GM21360 (cell line): ENCODE data around the gene SFMBT1.

Experiments used
- ATAC-seq: cut with Tn5 transposase; IDR thresholded peaks from one replicate; pipeline ENCODE4 v1.9.1; 2021; ENCODE audit warnings: mild to moderate bottlenecking, moderate library complexity; ENCODE audit not compliant: unreplicated experiment

Gene SFMBT1

DNA sequence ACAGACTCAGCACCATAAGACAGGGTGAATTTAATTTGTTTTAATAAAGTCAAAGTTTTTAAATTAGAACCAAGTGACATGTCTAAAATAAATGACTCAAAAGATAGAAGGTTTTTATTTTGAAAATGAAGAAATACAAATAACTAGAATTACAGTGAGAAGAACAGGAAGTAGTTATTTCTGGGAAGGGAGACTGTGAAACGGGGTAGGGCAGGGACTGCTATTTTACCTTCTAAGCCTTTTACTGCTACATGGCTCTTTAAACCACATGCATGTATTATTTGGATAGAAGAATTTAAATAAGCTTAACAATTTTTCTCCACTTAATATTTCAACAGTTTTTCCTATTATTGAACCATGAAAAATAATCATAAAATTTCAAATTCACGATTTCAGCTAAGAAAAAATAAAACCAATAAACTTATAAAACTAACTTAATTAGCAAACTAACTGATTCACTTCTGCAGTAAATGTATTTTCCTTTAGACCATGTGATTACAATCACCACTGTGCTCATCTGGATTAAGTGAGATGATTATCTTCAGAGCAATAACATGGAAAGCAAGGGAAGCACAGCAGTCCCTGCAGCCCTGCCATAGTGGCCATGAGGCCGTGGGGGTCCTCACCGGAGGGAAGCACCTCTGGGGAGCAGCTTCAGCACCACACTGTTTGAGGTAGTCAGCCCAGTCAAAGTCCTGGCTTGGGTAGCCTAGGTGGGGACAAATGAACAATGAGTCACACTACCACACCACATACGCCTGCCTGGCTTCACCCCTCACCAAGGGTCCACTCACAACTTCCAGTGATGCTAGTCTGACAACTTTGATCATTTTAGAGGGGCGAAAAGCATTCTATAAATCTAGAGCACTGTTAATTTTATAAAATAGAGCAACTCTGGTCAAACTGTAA is 120.2 kb downstream of the SFMBT1 start:
- no peak for ATAC-seq

DNA sequence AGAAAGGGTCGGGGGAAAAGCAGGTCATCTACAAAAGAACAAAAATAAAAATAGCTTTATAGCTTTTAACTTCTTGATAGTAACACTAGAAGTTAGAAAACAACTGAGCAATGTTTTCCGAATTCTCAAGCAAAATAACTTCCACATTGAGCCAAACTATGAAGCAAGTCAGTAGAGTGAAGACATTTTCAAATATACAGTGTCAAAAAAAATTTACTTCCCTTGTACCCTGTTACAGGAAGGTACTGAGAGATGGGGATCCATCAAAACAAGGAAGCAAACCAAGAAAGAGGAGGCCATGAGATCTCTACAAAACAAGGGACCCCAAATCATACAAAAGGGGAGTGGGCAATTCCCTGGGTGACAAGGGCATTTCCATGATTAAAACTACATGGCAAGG is 121.9 kb downstream of the SFMBT1 start:
- no peak for ATAC-seq

DNA sequence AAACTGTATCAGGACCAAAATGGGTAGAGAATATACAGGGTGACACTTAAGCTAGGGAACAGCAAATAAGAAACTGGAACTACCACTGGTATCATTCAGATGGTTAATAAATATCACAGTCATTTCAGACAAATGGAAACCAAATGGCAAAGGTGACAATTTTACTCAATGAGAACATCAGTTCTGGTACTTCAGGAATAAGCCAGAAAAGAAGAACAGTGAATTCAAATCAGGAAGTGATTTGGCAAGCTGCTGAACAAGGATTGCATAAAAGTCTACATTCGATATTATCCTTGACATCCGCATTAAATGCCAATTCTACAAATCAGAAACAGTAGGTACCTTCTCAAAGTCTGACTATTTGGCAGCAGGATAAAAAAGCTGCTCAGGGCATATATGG is 125.0 kb downstream of the SFMBT1 start:
- no peak for ATAC-seq

DNA sequence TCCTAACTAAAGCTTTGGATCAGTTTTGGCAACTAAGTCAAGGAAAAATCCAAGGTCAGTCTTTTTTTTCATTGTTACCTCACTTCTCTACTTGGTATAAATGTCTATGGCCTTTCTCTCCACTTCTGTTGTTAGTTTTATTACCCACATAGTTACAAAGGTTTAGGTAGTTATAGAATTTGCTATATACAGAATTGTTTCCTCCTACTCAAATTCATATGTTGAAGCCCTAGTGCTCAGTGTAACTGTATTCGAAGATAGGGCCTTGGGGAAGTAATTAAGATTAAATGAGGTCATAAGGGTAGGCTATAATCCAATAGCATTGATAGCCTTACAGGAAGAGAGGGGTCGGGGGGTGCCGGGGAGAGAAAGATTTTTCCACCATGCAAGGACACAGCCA is 128.8 kb downstream of the SFMBT1 start:
- ATAC-seq: no peak

DNA sequence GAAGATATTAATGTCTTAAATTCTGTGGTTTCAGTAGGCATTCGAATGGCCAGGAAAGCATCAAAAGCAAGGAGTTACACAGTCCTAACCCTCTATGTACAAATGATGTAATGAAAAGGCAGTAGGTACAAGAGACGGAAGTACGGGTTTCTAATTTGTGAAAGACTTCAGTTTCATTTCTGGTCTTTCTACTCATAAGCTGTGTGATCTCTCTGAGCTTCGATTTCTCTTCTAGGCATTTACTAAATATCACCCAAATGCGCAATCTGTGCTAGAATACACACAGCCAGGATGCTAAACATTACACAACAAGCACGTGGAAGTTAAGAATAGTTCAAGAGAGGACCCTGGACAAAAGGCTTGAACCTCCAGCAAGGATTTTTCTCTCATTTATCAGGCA is 130.6 kb downstream of the SFMBT1 start:
- no peak for ATAC-seq

DNA sequence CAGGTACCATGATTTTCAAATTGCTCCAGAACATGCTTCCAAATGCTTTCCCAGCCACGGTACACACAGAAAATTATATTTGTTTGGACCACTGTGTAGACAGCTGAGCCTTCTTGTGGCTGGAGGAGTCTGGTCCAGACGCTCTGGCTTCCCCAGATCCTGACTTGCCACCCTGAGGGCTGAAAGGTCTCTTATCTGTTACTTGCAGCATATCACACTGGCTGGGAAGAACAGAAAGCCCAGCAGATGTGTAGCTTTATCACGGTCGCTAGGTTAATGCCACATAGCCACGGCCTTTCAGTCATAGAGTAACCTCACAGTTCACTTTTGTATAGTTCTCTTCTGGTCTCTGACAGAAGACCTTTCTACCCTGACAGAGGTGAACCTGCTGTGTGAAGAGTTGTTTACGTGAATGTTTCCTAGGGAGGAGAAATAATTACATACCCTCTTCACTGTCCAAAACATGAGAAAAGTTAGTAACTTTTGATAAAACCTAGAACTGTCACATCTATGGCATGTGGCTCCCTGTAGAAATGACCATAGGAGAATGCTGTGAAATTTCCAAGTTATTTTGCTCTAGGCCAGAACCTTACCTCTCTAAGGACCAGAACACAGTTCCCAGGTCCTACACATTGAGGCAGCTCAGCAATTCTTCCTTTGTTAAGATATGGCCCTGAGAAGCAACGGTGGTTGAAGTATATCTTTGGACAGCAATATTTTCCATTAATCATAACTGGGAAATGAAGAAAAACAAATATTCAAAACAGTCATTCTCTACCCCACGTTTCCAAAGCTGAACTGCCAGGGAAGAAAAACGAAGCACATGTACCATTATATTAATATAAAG is 132.8 kb downstream of the SFMBT1 start:
- ATAC-seq: no peak

DNA sequence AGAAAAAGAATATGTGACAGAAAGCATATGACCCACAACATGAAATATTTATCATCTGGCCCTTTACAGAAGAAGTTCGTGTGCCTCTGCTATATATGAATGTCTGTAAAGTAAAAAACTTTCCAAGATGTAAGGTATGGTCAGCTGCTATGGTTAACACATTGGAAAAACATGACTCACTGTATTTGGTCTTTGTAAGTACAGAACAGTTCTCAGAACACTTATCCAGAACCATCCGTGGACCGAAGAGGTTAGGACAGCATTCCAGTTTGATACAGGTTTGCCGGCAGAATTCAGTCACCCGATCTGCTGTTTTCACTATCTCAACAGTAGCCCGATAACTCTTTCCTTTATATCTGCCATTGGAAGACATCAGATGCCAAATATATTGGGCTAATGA is 135.1 kb downstream of the SFMBT1 start:
- no peak for ATAC-seq

DNA sequence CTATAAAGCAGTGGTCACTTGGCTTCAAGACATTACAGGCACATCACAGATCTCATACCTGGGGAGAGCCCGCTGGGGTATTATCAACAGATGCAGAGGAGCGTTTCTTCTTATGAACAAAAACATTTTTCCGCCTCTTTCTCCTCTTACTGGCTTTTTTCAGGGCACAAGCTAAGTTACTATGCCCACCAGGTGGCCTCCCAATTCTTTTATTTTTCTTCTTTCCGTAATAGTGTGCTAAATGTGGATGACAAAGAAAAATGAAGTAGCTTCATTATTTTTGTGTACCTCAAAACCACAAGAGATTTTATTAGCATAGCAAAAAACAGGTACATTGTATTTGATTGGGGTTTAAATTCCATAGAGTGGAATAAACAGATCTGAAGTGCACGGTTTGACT is 138.4 kb downstream of the SFMBT1 start:
- no peak for ATAC-seq

DNA sequence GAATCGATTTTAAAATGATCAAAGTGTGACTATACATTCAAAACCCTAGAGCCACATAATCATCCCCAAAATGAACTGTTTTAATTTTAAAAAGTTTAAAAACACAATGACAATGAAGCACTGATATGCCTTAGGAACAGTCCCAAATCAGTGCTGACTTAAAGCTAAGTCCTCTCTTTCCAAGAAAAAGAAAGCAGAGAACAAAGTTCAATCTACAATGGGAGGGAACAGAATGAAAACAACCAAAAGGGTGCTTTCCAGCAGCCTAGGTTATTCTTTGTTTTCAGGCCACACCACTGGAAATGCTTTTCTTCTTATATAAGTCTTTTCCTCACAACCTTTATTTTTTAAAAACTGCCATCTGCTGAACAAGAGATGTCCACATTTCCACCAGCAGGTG is 141.3 kb downstream of the SFMBT1 start:
- no peak for ATAC-seq

DNA sequence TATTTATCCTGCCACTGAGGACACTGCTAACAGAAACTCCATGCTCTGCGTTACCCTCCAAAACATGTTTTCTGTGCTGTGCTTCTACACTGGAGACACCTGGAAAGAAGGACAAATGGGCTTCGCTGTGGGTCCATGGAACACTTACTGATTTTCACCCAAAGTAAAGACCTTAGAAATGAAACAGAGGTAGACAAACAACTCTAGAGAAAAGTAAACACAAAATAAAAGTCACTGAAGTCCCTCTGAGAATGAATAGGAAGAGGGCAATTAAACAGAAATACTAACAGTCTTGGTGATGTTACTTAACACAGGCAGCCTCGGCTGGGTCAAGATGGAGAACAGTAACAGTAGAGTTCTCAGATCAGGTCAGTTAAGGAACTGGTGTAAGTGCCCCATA is 141.9 kb downstream of the SFMBT1 start:
- no peak for ATAC-seq

DNA sequence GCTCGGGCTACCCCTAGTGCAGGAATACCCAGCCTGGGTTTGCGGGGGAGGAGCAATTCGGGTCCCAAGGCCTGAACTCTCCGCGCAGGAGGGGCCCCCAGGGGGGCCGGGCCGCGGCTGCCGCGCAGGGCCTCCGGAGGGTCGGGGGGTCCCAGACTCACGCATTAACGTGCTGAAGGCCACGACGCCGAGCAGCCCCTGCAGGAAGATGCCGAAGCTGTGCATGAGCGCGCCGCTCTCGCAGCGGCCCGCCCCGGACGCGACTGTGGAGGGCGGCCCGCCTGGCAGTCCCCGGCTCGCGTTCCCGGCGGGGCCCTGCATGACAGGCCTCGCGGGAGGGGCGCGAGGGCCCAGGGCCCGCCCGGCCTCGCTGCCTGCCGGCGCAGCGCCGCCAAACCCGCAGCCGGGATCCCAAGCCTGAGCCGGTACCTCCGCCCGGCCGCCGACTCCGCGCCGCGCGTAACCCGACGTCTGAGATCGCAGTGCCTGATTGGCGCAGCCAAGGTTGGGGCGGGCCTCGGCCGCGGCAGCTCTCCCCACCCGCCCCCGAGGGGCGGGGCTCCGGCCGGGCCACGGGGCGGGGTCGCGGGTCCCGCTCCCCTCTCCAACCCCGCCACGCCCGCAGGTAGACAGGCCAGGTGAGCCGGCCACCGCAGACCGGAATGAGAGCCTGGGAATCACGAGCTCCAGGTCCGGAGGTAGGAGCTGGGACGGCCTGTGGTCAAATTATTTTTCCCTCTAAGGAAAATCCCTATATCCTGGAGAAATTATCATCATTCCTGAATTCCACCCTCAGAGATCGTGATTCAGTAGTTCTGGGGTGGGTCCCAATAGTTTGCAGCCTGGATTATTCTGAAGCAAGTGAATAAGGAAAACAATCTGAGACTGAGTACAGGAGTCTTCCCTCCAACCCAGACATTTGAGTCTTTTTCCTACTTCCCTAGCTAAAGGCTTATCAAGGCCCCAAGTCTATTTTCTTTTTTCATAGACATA is 148.4 kb downstream of the SFMBT1 start, which contains the start of gene STIMATE:
TSS of gene STIMATE (minus strand) at position 419 of the 993 bp plus-strand sequence. CDS start at position 321, 98 bp downstream.
- ATAC-seq: peak; percentile 87

DNA sequence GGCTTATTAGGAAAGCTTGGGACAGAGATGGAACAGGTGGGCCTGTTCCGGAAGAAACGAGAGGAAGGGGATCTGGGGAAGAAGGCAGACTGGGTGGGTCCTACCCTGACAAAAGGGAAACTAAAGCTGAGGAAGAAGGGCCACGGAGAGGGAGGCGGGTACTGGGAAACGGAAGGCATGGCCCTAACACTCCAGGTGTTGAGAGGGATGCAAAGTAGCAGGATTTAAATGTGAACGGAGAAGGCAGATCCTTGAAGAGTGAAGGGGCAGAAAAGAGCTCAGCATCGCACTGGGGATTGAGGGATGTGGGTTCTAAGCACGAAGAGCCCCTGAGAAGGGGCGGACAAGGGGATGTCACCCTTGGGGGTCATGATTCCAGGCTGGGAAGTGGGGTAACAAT is 149.3 kb downstream of the SFMBT1 start:
- ATAC-seq: no peak

DNA sequence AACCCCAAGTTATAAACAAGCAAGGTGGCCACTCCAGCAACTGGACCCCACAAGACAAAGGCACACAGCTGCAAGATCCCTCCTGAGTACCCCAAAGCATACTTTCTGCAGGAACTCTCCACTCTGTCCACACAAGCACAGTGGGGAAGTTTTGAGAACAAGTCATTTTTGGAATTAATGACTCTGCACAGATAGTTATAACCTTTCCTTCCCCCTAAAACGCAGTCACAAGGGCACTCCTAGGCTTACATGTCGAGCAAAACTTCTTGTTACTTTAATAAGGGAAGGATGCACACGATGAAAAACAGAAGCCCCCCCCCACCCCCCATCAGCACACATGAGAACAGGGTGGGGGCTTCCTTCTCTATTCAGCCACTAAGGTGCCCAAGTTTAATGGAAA is 149.7 kb downstream of the SFMBT1 start:
- ATAC-seq: no peak

DNA sequence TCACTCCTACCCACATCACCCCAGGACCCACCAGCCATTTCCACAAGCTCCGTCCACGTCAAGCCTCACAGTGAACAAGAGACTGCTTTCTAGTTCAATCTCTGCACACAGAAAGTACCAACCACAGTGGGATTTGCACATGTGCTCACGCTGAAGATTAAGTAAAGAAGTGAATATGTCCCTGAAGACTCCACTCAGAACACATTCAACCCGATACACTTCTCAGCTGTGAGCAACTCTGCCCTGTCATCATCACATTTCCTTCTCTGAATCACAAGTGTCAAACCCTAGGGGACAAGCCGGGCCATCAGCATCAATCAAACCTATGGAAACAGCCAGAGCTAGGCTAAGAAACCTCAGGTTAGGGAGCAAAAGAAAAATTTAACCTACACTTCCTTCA is 150.5 kb downstream of the SFMBT1 start:
- ATAC-seq: no peak

DNA sequence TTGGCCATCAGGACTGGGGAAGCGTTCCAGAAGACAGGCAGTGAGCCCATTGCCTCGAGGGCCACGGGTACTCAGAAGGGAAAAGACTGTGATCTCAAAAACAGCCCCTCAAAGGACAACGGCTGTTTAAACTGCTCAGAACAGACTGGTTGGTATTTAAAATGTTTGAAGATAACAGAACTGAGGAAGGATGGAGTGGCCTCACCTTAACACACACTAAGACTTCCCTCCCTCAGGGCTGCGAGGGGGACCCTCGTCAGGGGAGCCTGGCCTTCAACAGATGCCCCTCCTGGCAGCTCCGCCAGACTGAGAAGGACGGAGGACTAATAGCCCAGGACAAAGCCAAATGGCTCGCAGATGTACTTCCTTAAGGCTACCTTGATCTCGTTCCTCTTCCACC is 151.1 kb downstream of the SFMBT1 start:
- ATAC-seq: no peak

DNA sequence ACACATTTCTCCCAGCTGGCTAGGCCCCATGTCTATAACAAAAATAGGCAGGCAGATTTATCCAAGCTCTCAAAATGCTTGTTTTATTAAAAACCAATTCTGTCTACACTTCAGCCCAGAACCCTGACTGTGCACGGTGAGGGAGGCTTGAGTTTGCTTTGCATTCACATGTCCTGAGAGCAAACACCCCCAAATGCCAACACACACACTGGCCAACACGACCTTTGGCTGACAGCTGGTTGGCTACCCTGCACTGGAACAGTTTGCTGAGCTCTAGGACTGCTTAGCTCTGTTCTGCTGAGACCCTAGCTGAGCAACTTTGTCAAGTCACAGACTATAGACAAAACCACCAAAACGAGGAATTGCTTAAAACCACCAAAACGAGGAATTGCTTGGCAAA is 152.2 kb downstream of the SFMBT1 start:
- ATAC-seq: no peak

DNA sequence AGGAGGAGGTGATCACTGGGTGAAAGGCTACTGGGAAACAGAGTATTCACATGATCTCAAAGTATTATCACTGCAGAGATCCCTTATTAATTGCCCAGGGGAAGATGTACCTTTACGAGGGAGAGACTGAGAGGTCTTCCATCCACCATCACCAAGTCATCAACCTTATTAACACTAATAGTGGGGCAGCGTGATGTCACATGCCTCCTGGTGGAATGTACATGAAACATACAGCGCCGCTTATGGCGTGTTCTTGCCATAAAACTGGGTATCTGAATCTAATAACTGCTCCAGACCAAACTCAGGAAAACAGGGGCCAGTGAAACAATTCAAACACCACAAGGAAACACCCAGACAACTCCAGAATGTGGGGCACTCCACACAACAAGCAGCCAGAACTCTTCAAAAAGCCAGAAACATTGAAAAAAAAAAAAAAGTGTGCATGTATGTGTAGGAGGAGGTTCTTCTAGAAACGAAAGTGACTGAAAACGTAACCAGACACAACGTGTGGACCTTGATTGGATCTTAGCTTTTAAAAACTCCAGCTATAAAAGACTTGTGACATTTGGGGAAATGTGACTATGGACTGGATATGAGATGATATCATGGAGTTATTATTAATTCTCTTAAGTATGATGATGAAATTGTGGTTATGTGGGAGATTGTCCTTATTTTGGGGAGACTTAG is 153.1 kb downstream of the SFMBT1 start:
- no peak for ATAC-seq

DNA sequence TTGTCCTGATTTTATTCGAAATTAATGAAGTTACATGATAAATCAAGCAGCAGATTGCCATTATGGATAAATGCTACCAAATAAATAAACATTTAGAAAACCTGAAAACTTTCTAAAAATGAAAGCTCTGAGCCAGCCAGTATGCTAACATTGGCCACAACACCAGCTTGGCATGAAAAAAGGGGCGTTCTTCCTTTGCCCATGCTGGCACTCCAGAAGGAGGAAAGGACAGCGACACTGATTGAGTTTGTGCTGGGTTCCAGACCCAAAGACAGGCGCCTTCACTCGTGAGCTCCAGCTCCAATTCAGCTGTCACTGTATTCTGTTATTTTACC is 153.6 kb downstream of the SFMBT1 start:
- no peak for ATAC-seq

DNA sequence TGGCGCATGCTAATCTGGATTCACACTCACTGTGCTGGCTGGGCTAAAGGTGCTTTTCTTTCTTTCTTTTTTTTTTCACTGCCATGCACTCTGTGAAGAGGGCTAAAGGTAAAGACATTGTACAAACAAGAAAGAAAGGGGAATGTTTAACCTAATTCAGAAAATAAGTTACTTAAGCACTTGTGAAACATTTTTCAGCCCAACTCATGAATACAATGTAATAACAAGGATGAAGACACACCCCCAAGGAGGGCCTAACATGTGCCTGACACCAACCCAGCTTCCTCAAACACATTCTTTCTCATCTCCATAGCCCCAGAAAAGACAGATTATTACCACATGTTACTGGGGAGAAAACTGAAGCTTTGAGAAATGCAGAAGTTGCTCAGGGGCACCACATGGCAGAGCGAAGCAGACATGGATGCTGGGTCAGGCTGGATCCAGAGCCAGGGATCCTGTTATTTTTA is 154.2 kb downstream of the SFMBT1 start:
- no peak for ATAC-seq

DNA sequence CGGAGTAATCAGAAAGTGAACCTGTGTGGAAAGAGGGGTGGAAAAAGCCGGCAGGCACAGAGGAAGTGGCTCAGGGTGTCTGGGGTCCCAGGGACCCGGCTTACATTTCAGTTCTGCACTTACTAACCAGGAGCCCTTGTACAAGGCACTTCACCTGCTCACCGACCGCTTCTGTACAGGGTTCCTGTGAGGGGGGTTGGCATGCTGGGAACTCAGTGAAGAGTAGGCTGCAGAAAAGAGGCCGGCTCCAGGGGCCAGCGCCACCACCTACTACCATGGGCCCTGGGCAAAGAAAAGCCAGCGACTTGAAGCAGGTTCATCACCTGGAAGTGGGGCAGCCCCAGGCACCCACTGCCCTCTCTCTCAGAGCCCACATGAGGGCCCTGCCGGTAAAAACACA is 154.7 kb downstream of the SFMBT1 start:
- no peak for ATAC-seq
